K562 (cell line): ENCODE data around the gene UBR3. TPM values are rescaled to one million over a fixed set of nuclear protein-coding genes. Genes with fewer than 3 reads are reported as not detected.

Experiments used
- ARNT ChIP-seq, 2 experiments: fragments of 450-650 bp; IDR thresholded peaks; 2 replicates each; pipeline ENCODE4 v1.6.1; 2016; ENCODE audit warnings: mild to moderate bottlenecking in 1 of 2
- BCLAF1 ChIP-seq, 2 experiments: fragments of 450-650 bp in 1 of 2; IDR thresholded peaks; 2 replicates each; pipeline ENCODE4 v1.6.1; 2011 to 2017; ENCODE audit warnings: low read depth in 2 of 2, antibody characterized with exemption in 1 of 2, borderline replicate concordance in 1 of 2, low read length in 1 of 2, mild to moderate bottlenecking in 1 of 2, mixed read lengths in 1 of 2; ENCODE audit not compliant: control insufficient read depth in 1 of 2
- HMG20B ChIP-seq: fragments of 250-450 bp; sonication (Bioruptor Pico); IDR thresholded peaks from 2 replicates; pipeline ENCODE4 v1.5.0; 2021; ENCODE audit warnings: mild to moderate bottlenecking
- HOMEZ ChIP-seq: fragments of 250-450 bp; sonication (Bioruptor Pico); IDR thresholded peaks from 2 replicates; pipeline ENCODE4 v1.4.0; 2020; ENCODE audit warnings: mild to moderate bottlenecking, moderate library complexity
- KHSRP ChIP-seq: fragments of 450-650 bp; IDR thresholded peaks from 2 replicates; pipeline ENCODE4 v1.6.1; 2017
- KLF13 ChIP-seq: fragments of 450-650 bp; IDR thresholded peaks from 2 replicates; pipeline ENCODE4 v1.6.1; 2016; ENCODE audit warnings: missing genetic modification characterization, low read depth, mild to moderate bottlenecking, missing compliant biosample characterization, moderate library complexity, borderline replicate concordance
- NFYB ChIP-seq: IDR thresholded peaks from 2 replicates; pipeline ENCODE4 v1.6.1; 2011; ENCODE audit warnings: mild to moderate bottlenecking, moderate library complexity; ENCODE audit not compliant: insufficient read length; ENCODE audit errors: extremely low read depth
- NRF1 ChIP-seq, 2 experiments: fragments of 450-650 bp; IDR thresholded peaks in 1 of 2; conservative IDR thresholded peaks in 1 of 2; 2 replicates each; pipeline ENCODE4 v1.6.1; 2014; ENCODE audit warnings: mild to moderate bottlenecking in 2 of 2
- PCBP2 ChIP-seq: fragments of 200-400 bp; formaldehyde crosslinking; IDR thresholded peaks from 2 replicates; pipeline ENCODE4 v1.6.1; 2018; ENCODE audit warnings: low read length, low read depth, mild to moderate bottlenecking, moderate library complexity; ENCODE audit not compliant: poor library complexity, severe bottlenecking
- POLR2AphosphoS2 ChIP-seq: IDR thresholded peaks from 2 replicates; pipeline ENCODE4 v1.6.1; 2012; ENCODE audit warnings: low read length, improper control_type of control experiment
- POLR2H ChIP-seq: IDR thresholded peaks from 2 replicates; pipeline ENCODE4 v1.6.1; 2016; ENCODE audit warnings: missing genetic modification characterization, low read depth, mild to moderate bottlenecking, control low read depth, missing compliant biosample characterization, moderate library complexity
- PTTG1 ChIP-seq: fragments of 450-650 bp; IDR thresholded peaks from 2 replicates; pipeline ENCODE4 v1.6.1; 2016; ENCODE audit warnings: low read depth, mild to moderate bottlenecking, missing genetic modification characterization, missing compliant biosample characterization
- RBM15 ChIP-seq: fragments of 200-400 bp; formaldehyde crosslinking; IDR thresholded peaks from 2 replicates; pipeline ENCODE4 v1.6.1; 2018; ENCODE audit warnings: mild to moderate bottlenecking, low read length, moderate library complexity; ENCODE audit not compliant: insufficient read depth
- RCOR1 ChIP-seq, 2 experiments: IDR thresholded peaks; 2 replicates each; pipeline ENCODE4 v1.6.1; 2012; ENCODE audit warnings: low read depth in 2 of 2, low read length in 2 of 2, borderline replicate concordance in 1 of 2, improper control_type of control experiment in 1 of 2
- SOX6 ChIP-seq: fragments of 450-650 bp; IDR thresholded peaks from 2 replicates; pipeline ENCODE4 v1.6.1; 2014; ENCODE audit warnings: mild to moderate bottlenecking
- THAP7 ChIP-seq: fragments of 250-450 bp; sonication (Bioruptor Pico); IDR thresholded peaks from 2 replicates; pipeline ENCODE4 v1.5.0; 2021
- TRIM24 ChIP-seq, 2 experiments: fragments of 450-650 bp; IDR thresholded peaks; 2 replicates each; pipeline ENCODE4 v1.6.1; 2016
- ZFPM2 ChIP-seq: fragments of 250-450 bp; sonication (Bioruptor Pico); IDR thresholded peaks from 2 replicates; pipeline ENCODE4 v1.5.1; 2022; ENCODE audit warnings: mild to moderate bottlenecking
- ZNF217 ChIP-seq: sonication (generic); formaldehyde crosslinking; IDR thresholded peaks from 2 replicates; pipeline ENCODE4 v1.8.0; 2022; ENCODE audit warnings: mild to moderate bottlenecking, missing genetic modification reagents
- ZNF224 ChIP-seq: sonication (generic); formaldehyde crosslinking; IDR thresholded peaks from 2 replicates; pipeline ENCODE4 v1.8.0; 2022; ENCODE audit warnings: mild to moderate bottlenecking, missing genetic modification reagents
- ZNF280B ChIP-seq: fragments of 250-450 bp; sonication (Bioruptor Pico); IDR thresholded peaks from 2 replicates; pipeline ENCODE4 v1.5.1; 2021; ENCODE audit warnings: mild to moderate bottlenecking
- ZNF764 ChIP-seq: fragments of 250-450 bp; sonication (Bioruptor Pico); IDR thresholded peaks from 2 replicates; pipeline ENCODE4 v1.4.0; 2020; ENCODE audit warnings: low read depth, mild to moderate bottlenecking, moderate library complexity
- polyA plus RNA-seq, 8 experiments: library from polyadenylated mRNA; depleted of rRNA in 4 of 8; stranded (reverse) in 5 of 8; unstranded in 3 of 8; fragments of >200 nt; fragmentation: Nextera tagmentation in 2 of 8; fragmentation: Illumina TruSeq in 1 of 8; extraction: Ambion mirVana in 2 of 8; extraction: Trizol in 1 of 8; gene quantifications; 2 replicates each; pipeline versions ENCODE4 v1.2.1 to v1.2.3, GENCODE V29; 2011 to 2014; ENCODE audit warnings: inconsistent platforms in 1 of 8, missing spikeins in 1 of 8
- total RNA-seq, 7 experiments: library from RNA; depleted of rRNA in 6 of 7; stranded (reverse); fragments of >200 nt in 6 of 7; fragmentation: Illumina TruSeq in 2 of 7; extraction: Trizol in 2 of 7; gene quantifications; 2 replicates each; pipeline versions ENCODE4 v1.2.1 to v1.2.3, GENCODE V29; 2011 to 2021; ENCODE audit warnings: low replicate concordance in 1 of 7

Gene UBR3
- total and polyA plus RNA-seq, 9 of the 15 experiments (the other 6 are each of a cell fraction or from before 2014, with no cell fraction given), result 14.4 to 63.5 (median 40.4) TPM

GRCh38 chr2:169838743-169839489, 11.7 kb downstream of the UBR3 start (continued):
- TF ChIP-seq NRF1 (conservative IDR thresholded peaks at IDR 0.05 in 1 of 2, IDR thresholded peaks at IDR 0.05 in 1 of 2) (no peak), ZNF280B (CRISPR knock-in tag) (no peak), ZFPM2 (CRISPR knock-in tag) (no peak), NFYB (no peak), SOX6 (no peak), THAP7 (CRISPR knock-in tag) (no peak), RBM15 (no peak), ZNF764 (no peak), ZNF224 (CRISPR knock-in tag) (no peak), PCBP2 (no peak), RCOR1 (IDR thresholded peaks at IDR 0.05; ENCODE audit: borderline replicate concordance in 1 of 2, low read depth in 2 of 2, low read length in 2 of 2) (0 out of 4 replicates have a peak, but pooled peaks of 1 of the 2 experiments have one; percentile 11), ARNT (IDR thresholded peaks at IDR 0.05) (0 out of 4 replicates have a peak, but pooled peaks of 1 of the 2 experiments have one; percentile 24), HOMEZ (CRISPR knock-in tag) (no peak), POLR2AphosphoS2 (no peak), KHSRP (no peak), TRIM24 (IDR thresholded peaks at IDR 0.05) (peak in 1 of 2 experiments; percentile 44; a peak in 3 of 4 replicates), ZNF217 (CRISPR knock-in tag) (no peak), PTTG1 (no peak), POLR2H (tag) (peak; percentile 42; the same call in 1 of the 2 replicates), HMG20B (CRISPR knock-in tag) (no peak), KLF13 (tag) (no peak), BCLAF1 (IDR thresholded peaks at IDR 0.05; ENCODE audit: borderline replicate concordance in 1 of 2, control insufficient read depth in 1 of 2, low read depth in 2 of 2, low read length in 1 of 2) (no peak)
